ENCODE data around the gene CLEC16A. TPM values are rescaled to one million over a fixed set of nuclear protein-coding genes. Genes with fewer than 3 reads are reported as not detected.

The CLEC16A gene
- polyA plus RNA-seq, 2 donors, result 9.0 to 12.5 TPM

DNA sequence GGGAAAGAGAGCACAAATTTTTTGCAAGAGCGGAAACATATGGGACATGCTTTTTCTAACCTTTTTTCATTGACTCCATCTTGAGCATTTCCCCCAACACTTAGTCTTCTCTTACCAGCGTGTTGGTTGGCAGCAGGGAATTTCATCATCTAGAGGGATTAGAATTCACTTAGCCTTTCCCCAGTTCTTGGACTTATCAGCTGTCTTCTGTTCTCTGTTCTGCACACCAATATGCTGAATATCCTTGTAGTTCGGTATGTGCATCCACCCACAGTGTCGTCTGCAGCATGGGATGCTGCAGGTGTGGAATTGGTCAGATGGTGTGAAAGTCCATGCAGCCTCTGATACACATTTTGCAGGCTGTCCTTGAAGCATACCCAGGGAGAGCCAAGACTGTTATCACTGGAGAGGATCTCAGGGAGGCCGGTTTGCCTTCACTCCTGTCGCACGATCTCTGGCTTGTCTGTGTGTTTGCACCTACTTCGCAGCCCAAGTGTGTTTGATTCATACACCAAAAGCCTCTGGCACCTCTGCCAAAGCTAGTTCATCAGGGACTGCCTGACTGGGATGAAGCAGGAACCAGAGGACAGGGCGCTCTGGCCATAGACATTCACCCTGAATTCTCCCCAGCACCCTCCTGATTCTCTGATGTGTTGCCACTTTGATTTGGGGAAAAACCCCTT, 218.4 kb downstream of the CLEC16A start:
- no peaks in the 10 kb centered on the region for H3K27me3 ChIP-seq (ENCODE audit: control insufficient read depth in 1 of 2, insufficient read depth in 2 of 2, low read length in 2 of 2)
- WGBS, 2 donors, result 86 to 87% methylated on average over 9 of the region's 9 CpGs
- H3K9me3 ChIP-seq (ENCODE audit: control insufficient read depth in 2 of 2, insufficient read depth in 1 of 2, low read depth in 1 of 2, low read length in 1 of 2), result no peaks in the 10 kb centered on the region
- peaks cover 0 to 2% of the 10 kb centered on the region in 2 donors for H3K4me1 ChIP-seq (ENCODE audit: control insufficient read depth in 2 of 2, insufficient read depth in 2 of 2, low read length in 1 of 2)
- no peak overlapping the region for H3K4me3 ChIP-seq (ENCODE audit: low read depth in 1 of 2, low read length in 2 of 2)
- no peak overlapping the region for H3K27ac ChIP-seq (ENCODE audit: low read depth in 2 of 2, low read length in 1 of 2)
- peaks cover 10 to 14% of the 10 kb centered on the region in 2 donors for H3K36me3 ChIP-seq (ENCODE audit: control insufficient read depth in 2 of 2, insufficient read depth in 2 of 2, low read length in 1 of 2)

DNA sequence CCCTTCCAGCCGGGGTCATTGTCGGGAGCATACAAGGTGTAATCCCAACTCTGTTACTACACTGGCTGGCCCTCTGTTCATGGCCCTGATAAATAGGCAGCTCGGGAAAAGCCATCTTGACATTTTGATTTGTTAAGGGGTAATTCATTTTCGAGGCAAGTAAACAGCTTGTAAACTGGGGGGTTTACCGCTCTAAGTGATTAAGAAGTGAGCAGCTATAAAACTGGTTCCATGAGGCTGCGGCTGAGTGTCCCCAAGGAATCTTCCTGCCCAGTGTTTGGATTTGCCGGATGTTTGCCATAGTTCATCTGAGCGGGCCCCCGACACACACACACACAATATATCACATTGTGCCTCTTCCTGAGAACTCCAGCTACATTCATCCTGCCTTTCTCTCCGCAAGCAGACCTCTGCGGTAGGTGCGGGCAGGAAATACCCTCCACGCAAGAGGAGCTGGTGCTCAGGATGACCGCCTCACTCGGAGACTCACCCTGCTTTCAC, 219.4 kb downstream of the CLEC16A start:
- Histone ChIP-seq H3K4me1 (ENCODE audit: control insufficient read depth in 2 of 2, insufficient read depth in 2 of 2, low read length in 1 of 2) (peaks cover 0 to 2% of the 10 kb centered on the region in 2 donors), H3K9me3 (ENCODE audit: control insufficient read depth in 2 of 2, insufficient read depth in 1 of 2, low read depth in 1 of 2, low read length in 1 of 2) (no peaks in the 10 kb centered on the region), H3K27ac (ENCODE audit: low read depth in 2 of 2, low read length in 1 of 2) (no peak overlapping the region), H3K4me3 (ENCODE audit: low read depth in 1 of 2, low read length in 2 of 2) (no peak overlapping the region), H3K27me3 (ENCODE audit: control insufficient read depth in 1 of 2, insufficient read depth in 2 of 2, low read length in 2 of 2) (no peaks in the 10 kb centered on the region), H3K36me3 (ENCODE audit: control insufficient read depth in 2 of 2, insufficient read depth in 2 of 2, low read length in 1 of 2) (peaks cover 10 to 19% of the 10 kb centered on the region in 2 donors)
- 88 to 89% methylated on average over 15 of the region's 15 CpGs for WGBS, 2 donors

GRCh38 chr16:11164482-11165270, 220.3 kb downstream of the CLEC16A start:
- peaks cover 10 to 22% of the 10 kb centered on the region in 2 donors for H3K36me3 ChIP-seq (ENCODE audit: control insufficient read depth in 2 of 2, insufficient read depth in 2 of 2, low read length in 1 of 2)
- no peaks in the 10 kb centered on the region for H3K9me3 ChIP-seq (ENCODE audit: control insufficient read depth in 2 of 2, insufficient read depth in 1 of 2, low read depth in 1 of 2, low read length in 1 of 2)
- H3K4me1 ChIP-seq (ENCODE audit: control insufficient read depth in 2 of 2, insufficient read depth in 2 of 2, low read length in 1 of 2), result peaks cover 0 to 2% of the 10 kb centered on the region in 2 donors
- 84 to 85% methylated on average over 14 of the region's 14 CpGs for WGBS, 2 donors
- H3K4me3 ChIP-seq (ENCODE audit: low read depth in 1 of 2, low read length in 2 of 2), result no peak overlapping the region
- H3K27ac ChIP-seq (ENCODE audit: low read depth in 2 of 2, low read length in 1 of 2), result no peak overlapping the region
- H3K27me3 ChIP-seq (ENCODE audit: control insufficient read depth in 1 of 2, insufficient read depth in 2 of 2, low read length in 2 of 2), result no peaks in the 10 kb centered on the region

- H3K36me3 ChIP-seq (ENCODE audit: control insufficient read depth in 2 of 2, insufficient read depth in 2 of 2, low read length in 1 of 2), result peaks cover 10 to 24% of the 10 kb centered on the region in 2 donors
- 95 to 97% methylated on average over 4 of the region's 4 CpGs for WGBS, 2 donors
- no peaks in the 10 kb centered on the region for H3K9me3 ChIP-seq (ENCODE audit: control insufficient read depth in 2 of 2, insufficient read depth in 1 of 2, low read depth in 1 of 2, low read length in 1 of 2)
- peaks cover 0 to 2% of the 10 kb centered on the region in 2 donors for H3K4me1 ChIP-seq (ENCODE audit: control insufficient read depth in 2 of 2, insufficient read depth in 2 of 2, low read length in 1 of 2)
- H3K4me3 ChIP-seq (ENCODE audit: low read depth in 1 of 2, low read length in 2 of 2), result no peak overlapping the region
- H3K27me3 ChIP-seq (ENCODE audit: control insufficient read depth in 1 of 2, insufficient read depth in 2 of 2, low read length in 2 of 2), result no peaks in the 10 kb centered on the region
- no peak overlapping the region for H3K27ac ChIP-seq (ENCODE audit: low read depth in 2 of 2, low read length in 1 of 2)
Observed at GRCh38 chr16:11165349-11165748, 221.0 kb downstream of the CLEC16A start.

DNA sequence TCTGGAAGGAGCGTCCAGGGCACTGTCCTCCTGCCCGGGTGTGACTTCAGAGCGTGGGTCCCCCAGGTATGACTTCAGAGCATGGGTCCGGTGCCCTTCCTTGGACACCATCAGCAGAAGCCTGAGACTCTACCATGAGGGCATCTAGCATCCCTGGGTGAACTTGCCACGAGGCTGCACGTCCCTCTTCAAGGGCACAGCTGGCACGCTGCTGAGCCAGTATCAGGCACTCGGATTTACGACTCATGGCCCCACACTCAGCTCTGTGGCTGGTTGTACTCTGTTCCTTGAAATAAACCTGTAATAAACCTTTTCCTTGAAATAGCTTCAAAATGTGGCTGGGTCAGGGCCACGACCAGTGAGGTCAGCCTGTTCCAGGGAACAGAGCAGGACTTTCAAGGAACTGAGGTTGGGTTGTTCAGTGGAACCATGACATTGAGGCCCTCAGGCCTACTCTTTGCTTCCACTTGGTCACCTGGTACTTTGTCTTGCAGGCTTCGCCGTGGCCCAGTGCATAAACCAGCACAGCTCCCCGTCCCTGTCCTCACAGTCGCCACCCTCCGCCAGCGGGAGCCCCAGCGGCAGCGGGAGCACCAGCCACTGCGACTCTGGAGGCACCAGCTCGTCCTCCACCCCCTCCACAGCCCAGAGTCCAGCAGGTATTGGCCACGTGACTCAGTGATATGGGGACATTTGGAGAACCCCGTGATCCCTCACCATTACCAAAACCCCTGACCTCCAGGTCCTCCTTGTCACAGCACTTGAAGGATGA, 221.7 kb downstream of the CLEC16A start:
- Histone ChIP-seq H3K9me3 (ENCODE audit: control insufficient read depth in 2 of 2, insufficient read depth in 1 of 2, low read depth in 1 of 2, low read length in 1 of 2) (no peaks in the 10 kb centered on the region), H3K27ac (ENCODE audit: low read depth in 2 of 2, low read length in 1 of 2) (no peak overlapping the region), H3K4me1 (ENCODE audit: control insufficient read depth in 2 of 2, insufficient read depth in 2 of 2, low read length in 1 of 2) (peaks cover 0 to 2% of the 10 kb centered on the region in 2 donors), H3K36me3 (ENCODE audit: control insufficient read depth in 2 of 2, insufficient read depth in 2 of 2, low read length in 1 of 2) (peaks cover 10 to 24% of the 10 kb centered on the region in 2 donors), H3K27me3 (ENCODE audit: control insufficient read depth in 1 of 2, insufficient read depth in 2 of 2, low read length in 2 of 2) (no peaks in the 10 kb centered on the region), H3K4me3 (ENCODE audit: low read depth in 1 of 2, low read length in 2 of 2) (no peak overlapping the region)
- WGBS, 2 donors, result 93 to 96% methylated on average over 22 of the region's 22 CpGs

GRCh38 chr16:11167581-11167980, 223.2 kb downstream of the CLEC16A start:
- Histone ChIP-seq H3K27me3 (ENCODE audit: control insufficient read depth in 1 of 2, insufficient read depth in 2 of 2, low read length in 2 of 2) (no peaks in the 10 kb centered on the region), H3K36me3 (ENCODE audit: control insufficient read depth in 2 of 2, insufficient read depth in 2 of 2, low read length in 1 of 2) (peaks cover 10 to 29% of the 10 kb centered on the region in 2 donors), H3K27ac (ENCODE audit: low read depth in 2 of 2, low read length in 1 of 2) (no peak overlapping the region), H3K4me3 (ENCODE audit: low read depth in 1 of 2, low read length in 2 of 2) (no peak overlapping the region), H3K9me3 (ENCODE audit: control insufficient read depth in 2 of 2, insufficient read depth in 1 of 2, low read depth in 1 of 2, low read length in 1 of 2) (no peaks in the 10 kb centered on the region), H3K4me1 (ENCODE audit: control insufficient read depth in 2 of 2, insufficient read depth in 2 of 2, low read length in 1 of 2) (peaks cover 0 to 2% of the 10 kb centered on the region in 2 donors)
- WGBS, 2 donors, result 95 to 96% methylated on average over 6 of the region's 6 CpGs

- Histone ChIP-seq H3K4me3 (ENCODE audit: low read depth in 1 of 2, low read length in 2 of 2) (no peak overlapping the region), H3K4me1 (ENCODE audit: control insufficient read depth in 2 of 2, insufficient read depth in 2 of 2, low read length in 1 of 2) (peaks cover 0 to 2% of the 10 kb centered on the region in 2 donors), H3K9me3 (ENCODE audit: control insufficient read depth in 2 of 2, insufficient read depth in 1 of 2, low read depth in 1 of 2, low read length in 1 of 2) (no peaks in the 10 kb centered on the region), H3K27ac (ENCODE audit: low read depth in 2 of 2, low read length in 1 of 2) (no peak overlapping the region), H3K36me3 (ENCODE audit: control insufficient read depth in 2 of 2, insufficient read depth in 2 of 2, low read length in 1 of 2) (peaks cover 10 to 29% of the 10 kb centered on the region in 2 donors), H3K27me3 (ENCODE audit: control insufficient read depth in 1 of 2, insufficient read depth in 2 of 2, low read length in 2 of 2) (no peaks in the 10 kb centered on the region)
- 70 to 81% methylated on average over 9 of the region's 9 CpGs for WGBS, 2 donors
Observed at GRCh38 chr16:11168386-11169051, 224.2 kb downstream of the CLEC16A start.

DNA sequence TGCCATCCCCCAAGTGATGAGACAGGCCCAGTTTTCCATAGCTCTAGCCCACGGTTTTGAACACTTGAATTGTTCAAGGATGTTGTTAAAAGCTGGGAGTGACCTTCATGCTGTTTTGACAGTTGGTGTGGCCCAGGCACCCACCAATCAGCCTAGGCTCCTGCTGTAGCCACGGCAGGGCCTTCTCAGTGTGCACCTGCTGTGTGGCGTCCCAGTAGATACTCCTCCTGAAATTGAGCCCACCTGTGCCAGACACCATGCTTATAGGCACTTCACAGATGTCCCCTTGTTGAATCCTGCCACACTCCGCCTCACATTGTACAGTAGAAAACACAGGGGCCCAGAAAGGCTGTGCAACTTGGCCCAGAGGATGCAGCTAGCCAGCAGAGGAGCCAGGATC, 225.3 kb downstream of the CLEC16A start:
- H3K36me3 ChIP-seq (ENCODE audit: control insufficient read depth in 2 of 2, insufficient read depth in 2 of 2, low read length in 1 of 2), result peaks cover 10 to 39% of the 10 kb centered on the region in 2 donors
- 87 to 89% methylated on average over 4 of the region's 4 CpGs for WGBS, 2 donors

DNA sequence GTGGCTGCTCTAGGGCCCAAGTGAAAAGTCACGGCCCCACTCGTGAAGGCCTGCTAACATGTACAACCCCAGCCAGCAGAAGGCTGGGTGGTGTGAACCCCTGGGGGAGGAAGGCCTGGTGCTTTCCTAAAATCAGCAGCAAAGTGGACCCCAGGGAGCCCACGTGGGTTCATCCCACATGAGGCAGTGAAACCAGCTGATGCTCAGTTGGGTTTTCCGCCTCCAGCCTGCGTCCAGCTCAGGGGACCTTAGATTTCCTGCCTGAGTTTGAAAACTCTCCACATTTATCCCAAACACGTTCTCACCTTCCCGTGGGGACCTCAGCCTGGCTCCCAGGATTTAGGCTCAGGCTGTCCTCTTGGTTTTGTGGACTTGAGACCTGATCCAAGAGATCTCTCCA, 225.8 kb downstream of the CLEC16A start:
- WGBS, 2 donors, result 94% methylated on average over 7 of the region's 7 CpGs
- H3K4me3 ChIP-seq (ENCODE audit: low read depth in 1 of 2, low read length in 2 of 2), result no peak overlapping the region
- H3K27ac ChIP-seq (ENCODE audit: low read depth in 2 of 2, low read length in 1 of 2), result no peak overlapping the region
- H3K9me3 ChIP-seq (ENCODE audit: control insufficient read depth in 2 of 2, insufficient read depth in 1 of 2, low read depth in 1 of 2, low read length in 1 of 2), result no peaks in the 10 kb centered on the region
- no peaks in the 10 kb centered on the region for H3K27me3 ChIP-seq (ENCODE audit: control insufficient read depth in 1 of 2, insufficient read depth in 2 of 2, low read length in 2 of 2)
- H3K4me1 ChIP-seq (ENCODE audit: control insufficient read depth in 2 of 2, insufficient read depth in 2 of 2, low read length in 1 of 2), result no peaks in the 10 kb centered on the region
- peaks cover 10 to 42% of the 10 kb centered on the region in 2 donors for H3K36me3 ChIP-seq (ENCODE audit: control insufficient read depth in 2 of 2, insufficient read depth in 2 of 2, low read length in 1 of 2)

More for the DNA sequence above, 225.3 kb downstream of the CLEC16A start:
- Histone ChIP-seq H3K4me3 (ENCODE audit: low read depth in 1 of 2, low read length in 2 of 2) (no peak overlapping the region), H3K9me3 (ENCODE audit: control insufficient read depth in 2 of 2, insufficient read depth in 1 of 2, low read depth in 1 of 2, low read length in 1 of 2) (no peaks in the 10 kb centered on the region), H3K4me1 (ENCODE audit: control insufficient read depth in 2 of 2, insufficient read depth in 2 of 2, low read length in 1 of 2) (peaks cover 0 to 2% of the 10 kb centered on the region in 2 donors), H3K27ac (ENCODE audit: low read depth in 2 of 2, low read length in 1 of 2) (no peak overlapping the region), H3K27me3 (ENCODE audit: control insufficient read depth in 1 of 2, insufficient read depth in 2 of 2, low read length in 2 of 2) (no peaks in the 10 kb centered on the region)
